ENCODE measurements around the gene GRAMD1B. TPM values are rescaled to one million over a fixed set of nuclear protein-coding genes. Genes with fewer than 3 reads are reported as not detected.

GRAMD1B gene
- total RNA-seq, 1 experiment from 2014 or later: 5.8 TPM

- no TSS peak for BruUV-seq (replicated peaks)
- no peaks in the 10 kb centered on the region for H3K79me2 ChIP-seq (ENCODE audit: low read depth)
- H3K4me2 ChIP-seq: no peak overlapping the region
- H3K4me1 ChIP-seq (replicated peaks; ENCODE audit: insufficient read depth): no peaks in the 10 kb centered on the region
- intact Hi-C loops (cut with micrococcal nuclease; ENCODE audit: unreplicated experiment): no loop called here
- ChIA-PET CTCF (no interaction called here), POLR2A (ENCODE audit: unreplicated experiment) (no interaction called here)
- no peaks in the 10 kb centered on the region for H3F3A ChIP-seq (ENCODE audit: insufficient read depth, low read depth)
- no peaks in the 10 kb centered on the region for H3K36me3 ChIP-seq (ENCODE audit: low read depth)
- H2AFZ ChIP-seq: no peak overlapping the region
- H3K27ac ChIP-seq: no peak overlapping the region
- DNase-seq: no peak
- no peaks in the 10 kb centered on the region for H3K27me3 ChIP-seq (ENCODE audit: insufficient read depth, low read depth)
- no peaks in the 10 kb centered on the region for H3K9me2 ChIP-seq (ENCODE audit: insufficient read depth)
- H4K20me1 ChIP-seq (ENCODE audit: insufficient read depth): no peaks in the 10 kb centered on the region
- H3K4me3 ChIP-seq: no peak overlapping the region
- H3K9me3 ChIP-seq (ENCODE audit: insufficient read depth, low read depth): no peaks in the 10 kb centered on the region
- no peak for TF ChIP-seq CTCF (conservative IDR thresholded peaks at IDR 0.05)
- no peak for TF ChIP-seq EZH2 (IDR thresholded peaks at IDR 0.05; ENCODE audit: low read depth)
These were observed 192.5 kb downstream of the GRAMD1B start for GRCh38 chr11:123622576-123622975.

- no TSS peak for BruUV-seq (replicated peaks)
- POLR2A ChIA-PET (ENCODE audit: unreplicated experiment): no interaction called here
- TF ChIP-seq CTCF (conservative IDR thresholded peaks at IDR 0.05): no peak
- TF ChIP-seq EZH2 (IDR thresholded peaks at IDR 0.05; ENCODE audit: low read depth): no peak
These were observed 194.9 kb downstream of the GRAMD1B start for GRCh38 chr11:123624974-123625373.

GRCh38 chr11:123628936-123629683 lies 199.0 kb downstream of the GRAMD1B start:
- no peaks in the 10 kb centered on the region for H3K4me1 ChIP-seq (replicated peaks; ENCODE audit: insufficient read depth)
- no peak overlapping the region for H3K4me3 ChIP-seq
- no peaks in the 10 kb centered on the region for H3F3A ChIP-seq (ENCODE audit: insufficient read depth, low read depth)
- ChIA-PET POLR2A (ENCODE audit: unreplicated experiment) (no interaction called here), CTCF (no interaction called here)
- no TSS peak for BruUV-seq (replicated peaks)
- H3K27me3 ChIP-seq (ENCODE audit: insufficient read depth, low read depth): peaks cover 29% of the 10 kb centered on the region
- H2AFZ ChIP-seq: no peak overlapping the region
- TF ChIP-seq CTCF (conservative IDR thresholded peaks at IDR 0.05) (no peak), EZH2 (IDR thresholded peaks at IDR 0.05; ENCODE audit: low read depth) (no peak)
- no peak overlapping the region for H3K27ac ChIP-seq
- H3K9me3 ChIP-seq (ENCODE audit: insufficient read depth, low read depth): no peaks in the 10 kb centered on the region
- H3K36me3 ChIP-seq (ENCODE audit: low read depth): no peaks in the 10 kb centered on the region
- intact Hi-C loops (cut with micrococcal nuclease; ENCODE audit: unreplicated experiment): no loop called here
- H3K79me2 ChIP-seq (ENCODE audit: low read depth): no peaks in the 10 kb centered on the region
- no peak for DNase-seq
- no peaks in the 10 kb centered on the region for H3K9me2 ChIP-seq (ENCODE audit: insufficient read depth)
- H3K4me2 ChIP-seq: no peak overlapping the region
- H4K20me1 ChIP-seq (ENCODE audit: insufficient read depth): no peaks in the 10 kb centered on the region

More at GRCh38 chr11:123624974-123625373, 194.9 kb downstream of the GRAMD1B start:
- H3K4me2 ChIP-seq: no peak overlapping the region
- no peak overlapping the region for H2AFZ ChIP-seq
- no peaks in the 10 kb centered on the region for H3K36me3 ChIP-seq (ENCODE audit: low read depth)
- intact Hi-C loops (cut with micrococcal nuclease; ENCODE audit: unreplicated experiment): no loop called here
- no peak for DNase-seq
- no peaks in the 10 kb centered on the region for H3K4me1 ChIP-seq (replicated peaks; ENCODE audit: insufficient read depth)
- no peaks in the 10 kb centered on the region for H3K79me2 ChIP-seq (ENCODE audit: low read depth)
- H3K27ac ChIP-seq: no peak overlapping the region
- H3K4me3 ChIP-seq: no peak overlapping the region
- H3F3A ChIP-seq (ENCODE audit: insufficient read depth, low read depth): no peaks in the 10 kb centered on the region
- CTCF ChIA-PET: no interaction called here
- H3K27me3 ChIP-seq (ENCODE audit: insufficient read depth, low read depth): no peaks in the 10 kb centered on the region
- H3K9me3 ChIP-seq (ENCODE audit: insufficient read depth, low read depth): no peaks in the 10 kb centered on the region
- no peaks in the 10 kb centered on the region for H3K9me2 ChIP-seq (ENCODE audit: insufficient read depth)
- H4K20me1 ChIP-seq (ENCODE audit: insufficient read depth): no peaks in the 10 kb centered on the region
